Pons (tissue), 1 donor: ENCODE measurements around the gene TMEM178B.
"Not testable (repeated sequence)": the region's sequence is repeated elsewhere in the genome, so short reads cannot be mapped to it uniquely, and the experiment has no call there.

Source experiments
- DNase-seq: peaks from one replicate; pipeline ENCODE4 v3.0.0-alpha.2; 2016; ENCODE audit warnings: low spot score

Gene TMEM178B

DNA sequence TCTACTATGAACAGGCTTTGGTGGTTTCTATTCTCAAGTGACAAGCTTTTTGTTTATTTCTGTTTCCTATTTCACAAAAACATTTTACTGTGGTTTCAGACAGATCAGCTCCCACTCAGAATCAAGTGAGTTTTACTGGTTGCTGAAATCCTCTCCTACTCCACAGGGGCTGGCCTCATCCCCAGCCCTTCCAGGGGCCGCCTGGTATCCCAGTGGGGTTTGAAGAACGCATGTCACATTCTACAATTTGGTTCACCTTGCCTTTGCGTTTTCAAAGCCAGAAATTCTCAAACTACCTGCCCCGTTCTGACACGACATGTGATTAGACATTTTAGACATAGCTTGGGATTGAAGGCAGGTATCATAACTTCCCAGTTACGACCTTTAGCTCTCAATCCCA is 316.5 kb downstream of the TMEM178B start:
- DNase-seq = no peak

DNA sequence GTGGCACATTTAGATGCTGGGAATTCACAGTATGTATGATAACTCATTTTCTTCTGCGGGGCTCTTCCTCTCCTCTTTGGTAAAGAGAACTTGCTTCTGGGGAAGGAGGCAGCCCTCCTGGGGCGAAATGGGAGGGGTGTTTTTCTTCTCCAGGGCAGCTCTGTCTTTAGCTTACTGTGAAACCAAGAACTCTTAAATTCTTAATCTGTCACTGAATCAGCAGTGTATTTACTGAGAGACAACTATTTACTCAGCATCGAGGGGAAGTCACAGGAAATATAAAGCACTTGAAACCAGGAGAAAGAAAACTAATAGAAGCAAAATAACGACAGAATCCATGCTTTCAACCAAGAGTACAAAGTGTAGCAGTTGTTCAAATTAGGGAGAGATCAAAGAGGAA is 319.2 kb downstream of the TMEM178B start:
- no peak for DNase-seq

GRCh38 chr7:141397236-141398163 is 323.6 kb downstream of the TMEM178B start:
- DNase-seq = no peak

- no peak for DNase-seq
Measured at GRCh38 chr7:141400356-141400755, 326.5 kb downstream of the TMEM178B start.

- DNase-seq = no peak
Measured at GRCh38 chr7:141402277-141402996, 328.6 kb downstream of the TMEM178B start.

- not testable (repeated sequence) for DNase-seq
Measured at GRCh38 chr7:141403846-141404245, 330.0 kb downstream of the TMEM178B start.

GRCh38 chr7:141406347-141406746 is 332.5 kb downstream of the TMEM178B start:
- DNase-seq = no peak

DNA sequence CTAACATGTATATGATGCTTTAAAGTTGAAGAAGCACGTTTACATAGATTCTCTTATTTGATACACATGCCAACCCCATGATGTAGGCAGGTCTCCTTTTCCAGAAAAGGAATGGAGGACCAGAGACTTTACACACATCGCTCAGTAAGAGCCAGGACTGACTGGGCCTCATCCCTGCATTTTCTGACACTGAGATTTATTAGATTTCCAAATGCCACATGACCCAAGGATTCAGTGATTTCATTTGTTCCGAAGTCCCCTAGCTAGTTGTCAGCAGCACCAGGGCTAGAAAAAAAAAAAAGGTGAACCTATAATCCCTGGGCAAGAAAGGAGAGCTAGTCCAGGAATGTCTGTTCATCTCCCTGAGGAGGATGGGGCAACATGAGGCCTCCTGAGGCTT is 334.0 kb downstream of the TMEM178B start:
- DNase-seq = no peak

DNA sequence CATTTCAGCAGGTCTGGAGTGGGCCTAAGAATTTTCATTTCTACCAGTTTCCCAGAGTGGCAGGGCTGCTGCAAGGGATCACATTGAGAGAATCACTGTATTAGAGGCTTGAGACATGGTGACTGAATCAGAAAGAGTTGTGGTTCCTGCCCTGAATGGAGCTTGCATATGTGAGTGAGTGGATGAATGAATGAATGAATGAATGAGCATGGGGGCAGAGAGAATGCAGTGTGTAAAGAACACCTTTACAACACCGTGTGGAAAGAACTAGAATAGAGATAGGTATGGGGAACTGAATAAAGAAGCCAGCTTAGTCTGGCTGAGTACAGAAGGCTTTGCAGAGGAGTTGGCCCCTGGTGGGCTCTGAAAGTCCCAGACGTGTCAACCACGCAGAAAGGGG is 334.6 kb downstream of the TMEM178B start:
- no peak for DNase-seq

DNA sequence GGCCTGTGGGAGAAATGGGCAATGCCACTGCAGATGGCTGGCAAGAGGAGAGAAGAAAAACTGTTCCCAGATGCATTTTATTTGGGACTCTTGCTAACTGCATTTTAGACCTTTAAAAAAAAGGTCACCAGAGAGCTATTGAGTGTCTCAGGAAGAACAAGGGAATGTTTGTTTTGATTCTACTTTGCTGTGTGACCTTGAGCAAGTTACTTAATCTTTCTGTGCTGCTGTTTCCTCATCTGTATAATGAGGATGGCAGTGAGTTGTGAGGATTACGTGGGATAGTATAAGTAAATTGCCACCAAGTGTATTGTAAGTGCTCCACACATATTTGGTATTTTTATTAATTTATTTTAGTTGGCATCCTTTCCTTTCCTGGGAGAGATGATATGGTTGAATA is 335.4 kb downstream of the TMEM178B start:
- DNase-seq = no peak

DNA sequence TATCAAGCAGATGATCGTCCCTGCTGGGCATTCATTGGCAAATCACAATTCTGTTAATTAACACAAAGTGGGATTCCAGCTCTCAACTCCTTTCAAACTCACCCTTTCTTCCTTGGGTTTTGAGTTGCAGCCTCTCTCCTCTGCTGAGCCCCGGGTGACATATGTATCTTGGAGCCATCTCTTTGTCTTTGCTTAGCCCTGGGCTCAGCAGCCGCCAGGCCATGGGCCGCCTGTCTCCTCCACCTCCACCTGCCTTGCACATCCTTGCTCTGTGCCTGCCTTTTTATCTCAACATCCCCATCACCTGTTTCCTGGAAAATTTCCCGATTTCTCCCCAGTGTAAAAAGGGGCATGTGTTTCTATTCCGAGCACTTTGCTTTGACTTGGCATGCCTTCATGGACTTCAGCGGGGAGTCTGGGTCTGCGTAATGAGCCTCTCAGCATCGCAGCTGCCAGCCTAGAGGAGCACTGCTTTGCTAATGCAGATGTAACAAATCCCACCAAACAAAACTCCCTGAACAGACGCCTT is 336.0 kb downstream of the TMEM178B start:
- DNase-seq = peak; percentile 37

DNA sequence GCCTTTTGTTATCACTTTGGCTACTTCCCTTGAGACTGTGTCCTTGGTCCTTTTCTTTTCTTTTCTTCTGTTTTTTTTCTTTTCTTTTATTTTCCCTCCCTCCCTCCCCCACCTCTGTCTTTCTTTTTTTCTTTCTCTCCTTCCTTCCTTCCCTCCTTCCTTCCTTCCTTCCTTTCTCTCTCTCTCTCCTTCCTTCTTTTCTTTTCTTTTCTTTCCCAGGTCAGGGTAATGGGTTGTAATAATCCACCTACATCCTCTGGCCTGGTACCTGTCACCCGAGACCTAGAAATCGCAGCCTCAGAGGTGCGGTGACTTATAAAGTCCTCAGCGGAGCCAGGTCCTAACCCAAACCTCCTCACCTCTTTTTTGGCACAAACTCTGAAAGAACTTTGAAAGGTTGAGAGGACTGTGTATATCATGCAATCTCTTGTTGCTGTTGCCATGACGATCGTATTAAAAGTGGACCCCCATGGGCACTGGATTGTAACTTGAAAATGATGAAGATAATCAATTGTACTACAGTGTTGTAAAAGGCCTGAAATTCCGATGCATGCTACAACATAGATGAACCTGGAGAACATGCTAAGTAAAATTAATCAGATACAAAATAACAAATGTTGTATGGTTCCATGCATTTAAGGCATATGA is 336.6 kb downstream of the TMEM178B start:
- no peak for DNase-seq

- DNase-seq = no peak
Measured at GRCh38 chr7:141411133-141411532, 337.3 kb downstream of the TMEM178B start.

DNA sequence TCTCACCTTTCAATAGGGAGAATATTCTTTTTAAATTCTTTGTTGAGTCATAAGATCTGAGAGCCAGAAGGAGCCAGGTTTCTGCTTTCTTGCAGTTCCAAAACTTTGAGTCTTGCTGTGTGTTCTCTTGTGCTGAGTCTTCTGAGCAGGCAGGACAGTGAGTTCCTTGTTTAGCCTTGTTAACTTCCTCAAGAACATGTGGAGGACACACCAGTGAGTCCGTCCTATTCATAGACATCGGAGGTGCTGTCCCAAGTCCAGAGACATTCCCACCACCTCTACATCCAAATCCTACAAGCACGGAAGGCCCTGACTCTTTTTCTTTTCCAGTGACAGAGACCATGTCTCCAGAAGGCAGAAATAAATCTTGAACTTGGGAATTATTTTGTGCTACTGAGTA is 342.1 kb downstream of the TMEM178B start:
- peak; percentile 30 for DNase-seq

- no peak for DNase-seq
Measured at GRCh38 chr7:141416650-141417270, 342.9 kb downstream of the TMEM178B start.

DNA sequence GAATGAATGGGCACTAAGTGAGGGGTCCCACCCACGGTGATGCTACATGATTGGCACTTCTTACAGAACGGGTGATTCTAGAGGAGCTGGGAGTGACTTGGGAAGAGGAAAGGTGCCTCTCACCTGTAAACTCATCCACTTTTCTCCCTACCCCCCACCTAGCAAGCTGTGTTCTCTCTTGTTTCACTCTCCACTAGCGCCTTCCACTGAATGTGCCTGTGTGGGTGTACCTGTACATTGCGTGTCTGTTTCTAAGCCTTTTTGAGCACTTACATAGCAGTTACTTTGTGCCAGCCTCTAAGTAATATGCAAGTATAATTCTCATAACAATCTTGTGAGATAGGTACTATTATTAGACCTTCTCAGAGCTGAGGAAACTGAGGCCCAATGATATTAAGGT is 343.6 kb downstream of the TMEM178B start:
- DNase-seq = no peak

DNA sequence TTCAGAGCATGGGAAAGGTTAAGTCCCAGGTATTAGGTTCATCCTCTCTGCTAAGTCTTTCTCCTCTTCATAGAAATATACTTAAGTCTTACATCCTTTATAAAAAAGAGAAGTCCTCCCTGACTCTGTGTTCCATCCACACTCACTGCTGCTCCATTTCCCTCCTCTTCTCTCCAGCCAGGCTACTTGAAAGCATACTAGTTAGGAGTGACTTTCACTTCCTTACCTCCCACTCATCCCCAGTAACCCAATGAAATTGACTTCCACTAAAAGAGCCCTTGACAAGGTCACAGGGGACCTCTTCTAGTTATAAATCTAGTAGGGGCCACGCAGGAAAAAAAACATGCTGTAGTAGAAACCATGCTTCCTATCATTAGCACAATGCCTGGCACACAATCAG is 344.2 kb downstream of the TMEM178B start:
- peak; percentile 62 for DNase-seq

- DNase-seq = no peak
Measured at GRCh38 chr7:141421306-141421705, 347.4 kb downstream of the TMEM178B start.

- DNase-seq = no peak
Measured at GRCh38 chr7:141427134-141427533, 353.3 kb downstream of the TMEM178B start.

DNA sequence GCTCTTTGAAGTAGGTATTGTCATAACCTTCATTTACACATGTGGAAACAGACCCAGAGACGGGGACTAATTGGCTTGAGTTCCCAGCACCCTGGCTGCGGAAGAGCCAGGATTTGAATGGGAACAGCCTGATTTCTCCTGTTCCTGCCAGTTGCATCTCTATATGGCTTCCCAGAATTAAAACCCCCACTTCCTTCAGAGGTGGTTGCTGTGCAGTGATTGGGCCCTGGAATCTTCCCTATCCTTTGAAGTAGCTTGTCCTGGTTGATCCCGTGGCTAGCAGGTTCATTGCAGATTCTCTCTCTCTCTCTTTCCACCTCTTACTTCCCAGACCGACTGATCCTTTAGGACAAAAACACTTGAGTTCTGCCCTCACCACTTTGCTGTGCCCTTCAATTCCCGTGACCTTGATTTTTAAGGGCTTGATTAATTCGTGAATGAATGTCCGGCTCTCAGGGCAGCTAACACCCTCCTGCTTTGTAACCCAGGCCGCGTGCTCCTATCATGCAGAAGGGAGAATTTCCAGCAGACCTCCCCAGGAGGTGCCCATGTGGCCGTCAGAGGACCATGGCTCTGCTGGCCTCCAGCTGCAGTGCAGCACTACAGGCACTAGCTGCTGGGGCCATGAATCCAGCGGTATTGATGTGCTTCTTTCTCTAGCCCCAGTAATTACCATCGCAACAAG is 356.7 kb downstream of the TMEM178B start:
- DNase-seq = no peak

DNA sequence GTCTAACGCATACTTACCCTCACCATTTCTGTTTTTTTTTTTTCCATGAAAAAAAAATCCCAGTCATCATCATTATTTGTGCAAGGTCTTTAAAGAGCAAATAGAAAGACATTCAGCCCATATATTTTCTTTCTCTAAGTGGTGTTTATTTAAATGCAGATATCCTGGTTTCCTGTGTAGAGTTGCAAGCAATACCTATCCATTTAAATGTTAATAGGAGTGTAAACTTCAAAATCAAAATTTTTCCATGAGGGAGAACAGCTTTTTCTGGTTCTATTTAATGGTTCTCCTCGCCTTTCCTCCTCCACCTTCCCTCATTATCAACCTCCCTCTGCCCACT is 357.2 kb downstream of the TMEM178B start:
- DNase-seq = no peak

DNA sequence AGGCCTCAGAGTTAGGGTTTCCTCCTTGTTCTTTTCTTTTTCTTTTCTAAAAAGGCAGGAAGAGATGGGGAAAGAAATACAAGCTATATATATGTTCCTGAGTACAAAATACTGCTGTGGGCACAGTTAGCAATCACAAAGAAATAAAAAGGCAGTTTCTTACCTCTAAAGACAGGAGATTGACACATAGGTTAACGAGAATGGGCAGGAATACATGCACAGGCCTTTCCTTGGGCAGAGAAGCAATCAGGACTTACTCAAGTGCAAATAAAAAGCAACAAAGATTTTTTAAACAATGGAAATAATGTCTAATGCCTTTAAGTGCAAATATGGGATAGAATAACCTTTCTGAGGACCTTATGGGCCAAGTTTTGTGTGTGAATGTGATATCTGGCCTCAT is 357.8 kb downstream of the TMEM178B start:
- DNase-seq = no peak
